HG02884 (cell line): ENCODE results near the gene MEF2A.
"Not testable (repeated sequence)": the region's sequence is repeated elsewhere in the genome, so short reads cannot be mapped to it uniquely, and the experiment has no call there.

Experiments
- ATAC-seq: cut with Tn5 transposase; IDR thresholded peaks from one replicate; pipeline ENCODE4 v1.9.1; 2021; ENCODE audit warnings: mild to moderate bottlenecking, moderate library complexity; ENCODE audit not compliant: unreplicated experiment

Gene MEF2A

GRCh38 chr15:99726333-99726732 lies 160.5 kb downstream of the MEF2A start:
- ATAC-seq: no peak

GRCh38 chr15:99727330-99727729 lies 161.5 kb downstream of the MEF2A start:
- ATAC-seq: no peak

GRCh38 chr15:99727733-99728132 lies 161.9 kb downstream of the MEF2A start:
- no peak for ATAC-seq

- ATAC-seq: no peak
Measured at GRCh38 chr15:99728916-99729315, 163.1 kb downstream of the MEF2A start.

- no peak for ATAC-seq
Measured at GRCh38 chr15:99729327-99729726, 163.5 kb downstream of the MEF2A start.

- no peak for ATAC-seq
Measured at GRCh38 chr15:99729920-99730319, 164.1 kb downstream of the MEF2A start.

- ATAC-seq: no peak
Measured at GRCh38 chr15:99731336-99732123, 165.7 kb downstream of the MEF2A start.

- no peak for ATAC-seq
Measured at GRCh38 chr15:99732124-99732750, 166.5 kb downstream of the MEF2A start.

GRCh38 chr15:99732751-99733267 lies 167.0 kb downstream of the MEF2A start:
- peak; percentile 21 for ATAC-seq

GRCh38 chr15:99733268-99734039 lies 167.7 kb downstream of the MEF2A start, which contains the start of gene LYSMD4:
Gene LYSMD4 (minus strand): TSS chr15:99733437. CDS start chr15:99731999, 1,438 bp downstream.
- peak; percentile 99 for ATAC-seq

GRCh38 chr15:99734040-99734291 lies 168.2 kb downstream of the MEF2A start:
- ATAC-seq: not testable (repeated sequence)

GRCh38 chr15:99734575-99734974 lies 168.8 kb downstream of the MEF2A start:
- ATAC-seq: no peak

- no peak for ATAC-seq
Measured at GRCh38 chr15:99735868-99736267, 170.1 kb downstream of the MEF2A start.

GRCh38 chr15:99736702-99737101 lies 170.9 kb downstream of the MEF2A start:
- no peak for ATAC-seq

- no peak for ATAC-seq
Measured at GRCh38 chr15:99738021-99738847, 172.4 kb downstream of the MEF2A start.

- no peak for ATAC-seq
Measured at GRCh38 chr15:99741835-99742234, 176.1 kb downstream of the MEF2A start.

GRCh38 chr15:99744142-99744541 lies 178.4 kb downstream of the MEF2A start:
- ATAC-seq: no peak

GRCh38 chr15:99745370-99746086 lies 179.7 kb downstream of the MEF2A start:
- ATAC-seq: no peak

GRCh38 chr15:99749386-99749785 lies 183.6 kb downstream of the MEF2A start:
- ATAC-seq: no peak

- not testable (repeated sequence) for ATAC-seq
Measured at GRCh38 chr15:99750326-99750725, 184.5 kb downstream of the MEF2A start.
